ENCODE data around the gene SMYD1.

Gene SMYD1

GRCh38 chr2:88123164-88123974, 55.7 kb downstream of the SMYD1 start:
- Histone ChIP-seq H3K9ac (ENCODE audit: low read depth, low read length) (no peak overlapping the region), H3K4me3 (ENCODE audit: low read depth, low read length) (no peak overlapping the region), H3K36me3 (ENCODE audit: control insufficient read depth, insufficient read depth, low read length) (no peaks in the 10 kb centered on the region), H3K27ac (ENCODE audit: low read depth, low read length) (no peak overlapping the region), H3K4me1 (ENCODE audit: control insufficient read depth, insufficient read depth, low read length) (no peaks in the 10 kb centered on the region), H3K9me3 (ENCODE audit: control insufficient read depth, insufficient read depth, low read length) (no peaks in the 10 kb centered on the region), H3K27me3 (ENCODE audit: control insufficient read depth, insufficient read depth, low read length) (no peaks in the 10 kb centered on the region)

GRCh38 chr2:88123975-88124917, 56.6 kb downstream of the SMYD1 start:
- no peaks in the 10 kb centered on the region for H3K27me3 ChIP-seq (ENCODE audit: control insufficient read depth, insufficient read depth, low read length)
- H3K36me3 ChIP-seq (ENCODE audit: control insufficient read depth, insufficient read depth, low read length): no peaks in the 10 kb centered on the region
- no peak overlapping the region for H3K27ac ChIP-seq (ENCODE audit: low read depth, low read length)
- H3K4me1 ChIP-seq (ENCODE audit: control insufficient read depth, insufficient read depth, low read length): no peaks in the 10 kb centered on the region
- H3K9me3 ChIP-seq (ENCODE audit: control insufficient read depth, insufficient read depth, low read length): no peaks in the 10 kb centered on the region
- no peak overlapping the region for H3K9ac ChIP-seq (ENCODE audit: low read depth, low read length)
- no peak overlapping the region for H3K4me3 ChIP-seq (ENCODE audit: low read depth, low read length)

GRCh38 chr2:88125344-88125923, 57.8 kb downstream of the SMYD1 start:
- Histone ChIP-seq H3K27me3 (ENCODE audit: control insufficient read depth, insufficient read depth, low read length) (no peaks in the 10 kb centered on the region), H3K9me3 (ENCODE audit: control insufficient read depth, insufficient read depth, low read length) (no peaks in the 10 kb centered on the region), H3K27ac (ENCODE audit: low read depth, low read length) (no peak overlapping the region), H3K36me3 (ENCODE audit: control insufficient read depth, insufficient read depth, low read length) (no peaks in the 10 kb centered on the region), H3K4me1 (ENCODE audit: control insufficient read depth, insufficient read depth, low read length) (no peaks in the 10 kb centered on the region), H3K9ac (ENCODE audit: low read depth, low read length) (no peak overlapping the region), H3K4me3 (ENCODE audit: low read depth, low read length) (no peak overlapping the region)

GRCh38 chr2:88125924-88126771, 58.5 kb downstream of the SMYD1 start:
- Histone ChIP-seq H3K9ac (ENCODE audit: low read depth, low read length) (no peak overlapping the region), H3K27me3 (ENCODE audit: control insufficient read depth, insufficient read depth, low read length) (no peaks in the 10 kb centered on the region), H3K36me3 (ENCODE audit: control insufficient read depth, insufficient read depth, low read length) (no peaks in the 10 kb centered on the region), H3K4me3 (ENCODE audit: low read depth, low read length) (no peak overlapping the region), H3K9me3 (ENCODE audit: control insufficient read depth, insufficient read depth, low read length) (no peaks in the 10 kb centered on the region), H3K4me1 (ENCODE audit: control insufficient read depth, insufficient read depth, low read length) (no peaks in the 10 kb centered on the region), H3K27ac (ENCODE audit: low read depth, low read length) (no peak overlapping the region)

- H3K9ac ChIP-seq (ENCODE audit: low read depth, low read length): no peak overlapping the region
- H3K9me3 ChIP-seq (ENCODE audit: control insufficient read depth, insufficient read depth, low read length): no peaks in the 10 kb centered on the region
- no peaks in the 10 kb centered on the region for H3K36me3 ChIP-seq (ENCODE audit: control insufficient read depth, insufficient read depth, low read length)
- H3K4me1 ChIP-seq (ENCODE audit: control insufficient read depth, insufficient read depth, low read length): no peaks in the 10 kb centered on the region
- H3K27me3 ChIP-seq (ENCODE audit: control insufficient read depth, insufficient read depth, low read length): no peaks in the 10 kb centered on the region
- no peak overlapping the region for H3K4me3 ChIP-seq (ENCODE audit: low read depth, low read length)
- no peak overlapping the region for H3K27ac ChIP-seq (ENCODE audit: low read depth, low read length)
Observed at GRCh38 chr2:88126772-88127637, 59.4 kb downstream of the SMYD1 start.

GRCh38 chr2:88127638-88127887, 59.9 kb downstream of the SMYD1 start:
- H3K9me3 ChIP-seq (ENCODE audit: control insufficient read depth, insufficient read depth, low read length): no peaks in the 10 kb centered on the region
- H3K27me3 ChIP-seq (ENCODE audit: control insufficient read depth, insufficient read depth, low read length): no peaks in the 10 kb centered on the region

GRCh38 chr2:88127888-88128653, 60.4 kb downstream of the SMYD1 start, which contains the start of gene FABP1:
TSS of gene FABP1 (minus strand) at chr2:88128062. CDS start at chr2:88128017, 45 bp downstream.
- Histone ChIP-seq H3K9me3 (ENCODE audit: control insufficient read depth, insufficient read depth, low read length) (no peaks in the 10 kb centered on the region), H3K4me1 (ENCODE audit: control insufficient read depth, insufficient read depth, low read length) (no peaks in the 10 kb centered on the region), H3K27ac (ENCODE audit: low read depth, low read length) (no peak within 1 kb of the TSS), H3K9ac (ENCODE audit: low read depth, low read length) (no peak within 1 kb of the TSS), H3K4me3 (ENCODE audit: low read depth, low read length) (no peak within 1 kb of the TSS), H3K36me3 (ENCODE audit: control insufficient read depth, insufficient read depth, low read length) (no peaks in the 10 kb centered on the region), H3K27me3 (ENCODE audit: control insufficient read depth, insufficient read depth, low read length) (no peaks in the 10 kb centered on the region)

More at GRCh38 chr2:88127638-88127887, 59.9 kb downstream of the SMYD1 start:
- no peak overlapping the region for H3K4me3 ChIP-seq (ENCODE audit: low read depth, low read length)
- no peaks in the 10 kb centered on the region for H3K36me3 ChIP-seq (ENCODE audit: control insufficient read depth, insufficient read depth, low read length)
- H3K27ac ChIP-seq (ENCODE audit: low read depth, low read length): no peak overlapping the region
- no peaks in the 10 kb centered on the region for H3K4me1 ChIP-seq (ENCODE audit: control insufficient read depth, insufficient read depth, low read length)
- no peak overlapping the region for H3K9ac ChIP-seq (ENCODE audit: low read depth, low read length)

GRCh38 chr2:88128654-88129312, 61.2 kb downstream of the SMYD1 start:
- H3K36me3 ChIP-seq (ENCODE audit: control insufficient read depth, insufficient read depth, low read length): no peaks in the 10 kb centered on the region
- no peaks in the 10 kb centered on the region for H3K9me3 ChIP-seq (ENCODE audit: control insufficient read depth, insufficient read depth, low read length)
- H3K27me3 ChIP-seq (ENCODE audit: control insufficient read depth, insufficient read depth, low read length): no peaks in the 10 kb centered on the region
- no peak overlapping the region for H3K9ac ChIP-seq (ENCODE audit: low read depth, low read length)
- H3K4me3 ChIP-seq (ENCODE audit: low read depth, low read length): no peak overlapping the region
- no peak overlapping the region for H3K27ac ChIP-seq (ENCODE audit: low read depth, low read length)
- no peaks in the 10 kb centered on the region for H3K4me1 ChIP-seq (ENCODE audit: control insufficient read depth, insufficient read depth, low read length)

- H3K9ac ChIP-seq (ENCODE audit: low read depth, low read length): no peak overlapping the region
- H3K9me3 ChIP-seq (ENCODE audit: control insufficient read depth, insufficient read depth, low read length): no peaks in the 10 kb centered on the region
- no peak overlapping the region for H3K27ac ChIP-seq (ENCODE audit: low read depth, low read length)
- H3K36me3 ChIP-seq (ENCODE audit: control insufficient read depth, insufficient read depth, low read length): no peaks in the 10 kb centered on the region
- no peak overlapping the region for H3K4me3 ChIP-seq (ENCODE audit: low read depth, low read length)
- no peaks in the 10 kb centered on the region for H3K4me1 ChIP-seq (ENCODE audit: control insufficient read depth, insufficient read depth, low read length)
- H3K27me3 ChIP-seq (ENCODE audit: control insufficient read depth, insufficient read depth, low read length): no peaks in the 10 kb centered on the region
Observed at GRCh38 chr2:88129313-88129959, 61.8 kb downstream of the SMYD1 start.
